ENCODE data around the gene MVK. TPM values are rescaled to one million over a fixed set of nuclear protein-coding genes. Genes with fewer than 3 reads are reported as not detected.

MVK gene
- total RNA-seq, 1 experiment from 2014 or later: 28.9 TPM

- H3K9me3 Mint-ChIP-seq (ENCODE audit: unreplicated experiment): no peaks in the 10 kb centered on the region
- intact Hi-C loops (cut with micrococcal nuclease; ENCODE audit: unreplicated experiment): no loop called here
- H3K4me1 ChIP-seq: peaks cover 3% of the 10 kb centered on the region; the same call in 1 of the 2 replicates
- H3K36me3 Mint-ChIP-seq (ENCODE audit: insufficient read depth, unreplicated experiment): no peaks in the 10 kb centered on the region
- no TSS peak for BruUV-seq (replicated peaks)
- no peaks in the 10 kb centered on the region for H3K27me3 Mint-ChIP-seq (ENCODE audit: insufficient read depth, unreplicated experiment)
- POLR2A ChIA-PET: no interaction called here
- H3K36me3 ChIP-seq (ENCODE audit: control insufficient read depth, insufficient read depth, low read length): no peaks in the 10 kb centered on the region
- H3K4me1 Mint-ChIP-seq (ENCODE audit: low read depth, unreplicated experiment): peaks cover 7% of the 10 kb centered on the region
- H3K4me3 Mint-ChIP-seq (ENCODE audit: unreplicated experiment): no peak overlapping the region
- H3K4me3 ChIP-seq (ENCODE audit: low read depth, low read length): no peak overlapping the region
- TF ChIP-seq CTCF (IDR thresholded peaks at IDR 0.05; ENCODE audit: insufficient read depth in 1 of 2, low read depth in 1 of 2, low read length in 1 of 2, severe bottlenecking in 1 of 2, unreplicated experiment in 1 of 2): no peak
- no peak overlapping the region for H3K27ac Mint-ChIP-seq (ENCODE audit: unreplicated experiment)
- H3K27me3 ChIP-seq (replicated peaks; ENCODE audit: control insufficient read depth, insufficient read depth, low read length): no peaks in the 10 kb centered on the region
- CTCF ChIA-PET: no interaction called here
- no peak for DNase-seq
- H3K9me3 ChIP-seq: no peaks in the 10 kb centered on the region
Measured at GRCh38 chr12:109640961-109641360, 67.4 kb downstream of the MVK start.

- Mint-ChIP-seq H3K27me3 (ENCODE audit: insufficient read depth, unreplicated experiment) (no peaks in the 10 kb centered on the region), H3K36me3 (ENCODE audit: insufficient read depth, unreplicated experiment) (no peaks in the 10 kb centered on the region)
- intact Hi-C loops (cut with micrococcal nuclease; ENCODE audit: unreplicated experiment): no loop called here
Measured at GRCh38 chr12:109641422-109641821, 67.8 kb downstream of the MVK start.

GRCh38 chr12:109642506-109643132, 69.0 kb downstream of the MVK start:
- no peaks in the 10 kb centered on the region for H3K9me3 ChIP-seq
- peaks cover 18% of the 10 kb centered on the region for H3K4me1 ChIP-seq
- no peaks in the 10 kb centered on the region for H3K27me3 Mint-ChIP-seq (ENCODE audit: insufficient read depth, unreplicated experiment)
- no peak overlapping the region for H3K4me3 ChIP-seq (ENCODE audit: low read depth, low read length)
- no peaks in the 10 kb centered on the region for H3K36me3 ChIP-seq (ENCODE audit: control insufficient read depth, insufficient read depth, low read length)
- H3K27me3 ChIP-seq (replicated peaks; ENCODE audit: control insufficient read depth, insufficient read depth, low read length): no peaks in the 10 kb centered on the region
- no peaks in the 10 kb centered on the region for H3K36me3 Mint-ChIP-seq (ENCODE audit: insufficient read depth, unreplicated experiment)
- BruUV-seq (replicated peaks): no TSS peak
- no peak for TF ChIP-seq CTCF (IDR thresholded peaks at IDR 0.05; ENCODE audit: insufficient read depth in 1 of 2, low read depth in 1 of 2, low read length in 1 of 2, severe bottlenecking in 1 of 2, unreplicated experiment in 1 of 2)
- no peak overlapping the region for H3K27ac Mint-ChIP-seq (ENCODE audit: unreplicated experiment)
- no peaks in the 10 kb centered on the region for H3K9me3 Mint-ChIP-seq (ENCODE audit: unreplicated experiment)
- POLR2A ChIA-PET: no interaction called here
- CTCF ChIA-PET: no interaction called here
- no peak overlapping the region for H3K4me3 Mint-ChIP-seq (ENCODE audit: unreplicated experiment)
- intact Hi-C loops (cut with micrococcal nuclease; ENCODE audit: unreplicated experiment): no loop called here
- peaks cover 19% of the 10 kb centered on the region for H3K4me1 Mint-ChIP-seq (ENCODE audit: low read depth, unreplicated experiment)
- DNase-seq: no peak

More at GRCh38 chr12:109641422-109641821, 67.8 kb downstream of the MVK start:
- H3K4me1 ChIP-seq: peaks cover 8% of the 10 kb centered on the region
- TF ChIP-seq CTCF (IDR thresholded peaks at IDR 0.05; ENCODE audit: insufficient read depth in 1 of 2, low read depth in 1 of 2, low read length in 1 of 2, severe bottlenecking in 1 of 2, unreplicated experiment in 1 of 2): no peak
- Mint-ChIP-seq H3K4me1 (ENCODE audit: low read depth, unreplicated experiment) (peaks cover 12% of the 10 kb centered on the region), H3K9me3 (ENCODE audit: unreplicated experiment) (no peaks in the 10 kb centered on the region), H3K4me3 (ENCODE audit: unreplicated experiment) (no peak overlapping the region), H3K27ac (ENCODE audit: unreplicated experiment) (no peak overlapping the region)
- POLR2A ChIA-PET: no interaction called here
- no peaks in the 10 kb centered on the region for H3K27me3 ChIP-seq (replicated peaks; ENCODE audit: control insufficient read depth, insufficient read depth, low read length)
- DNase-seq: no peak
- CTCF ChIA-PET: no interaction called here
- no peak overlapping the region for H3K4me3 ChIP-seq (ENCODE audit: low read depth, low read length)
- no TSS peak for BruUV-seq (replicated peaks)
- no peaks in the 10 kb centered on the region for H3K9me3 ChIP-seq
- no peaks in the 10 kb centered on the region for H3K36me3 ChIP-seq (ENCODE audit: control insufficient read depth, insufficient read depth, low read length)

Measured in Caco-2 (cell line).